HAP-1 (cell line): ENCODE data around the gene CINP.
"Not testable (repeated sequence)": the region's sequence is repeated elsewhere in the genome, so short reads cannot be mapped to it uniquely, and the experiment has no call there.

Experiments used
- DNase-seq, 2 experiments: peaks; one replicate each; pipeline ENCODE4 v3.0.0-alpha.2; 2016 to 2020; ENCODE audit warnings: low spot score in 2 of 2
- H3K27me3 ChIP-seq: fragments of 250-450 bp; sonication (Bioruptor Pico); 2 replicates; pipeline ENCODE4 v1.5.1; 2020; ENCODE audit warnings: low read depth, mild to moderate bottlenecking, moderate library complexity
- H3K36me3 ChIP-seq: fragments of 250-450 bp; sonication (Bioruptor Pico); replicated peaks from 2 replicates; pipeline ENCODE4 v1.5.1; 2020; ENCODE audit warnings: mild to moderate bottlenecking
- H3K4me1 ChIP-seq: fragments of 250-450 bp; sonication (Bioruptor Pico); 2 replicates; pipeline ENCODE4 v1.5.1; 2020; ENCODE audit warnings: mild to moderate bottlenecking
- H3K4me3 ChIP-seq: fragments of 250-450 bp; sonication (Bioruptor Pico); 2 replicates; pipeline ENCODE4 v1.5.1; 2020; ENCODE audit warnings: mild to moderate bottlenecking, moderate library complexity
- H3K9me3 ChIP-seq: fragments of 250-450 bp; sonication (Bioruptor Pico); 2 replicates; pipeline ENCODE4 v1.5.1; 2020; ENCODE audit warnings: mild to moderate bottlenecking, moderate library complexity
- in situ Hi-C: fragments of 300-500 bp; cut with MboI; formaldehyde crosslinking; loops from 3 replicates; pipeline ENCODE4 v1.14.3; 2020; ENCODE audit warnings: low sequenced_read_pairs, inconsistent platforms, mixed read lengths

The CINP gene

GRCh38 chr14:102346645-102347044 is 16.0 kb downstream of the CINP start:
- H3K36me3 ChIP-seq = peaks cover 52% of the 10 kb centered on the region
- H3K27me3 ChIP-seq = no peaks in the 10 kb centered on the region
- in situ Hi-C loops = no loop called here
- H3K4me3 ChIP-seq = no peak overlapping the region
- no peak for DNase-seq
- no peaks in the 10 kb centered on the region for H3K9me3 ChIP-seq
- no peaks in the 10 kb centered on the region for H3K4me1 ChIP-seq

GRCh38 chr14:102345232-102345631 is 17.5 kb downstream of the CINP start:
- H3K4me1 ChIP-seq = no peaks in the 10 kb centered on the region
- no peak for DNase-seq
- in situ Hi-C loops = no loop called here
- no peaks in the 10 kb centered on the region for H3K9me3 ChIP-seq
- no peaks in the 10 kb centered on the region for H3K27me3 ChIP-seq
- H3K4me3 ChIP-seq = no peak overlapping the region
- H3K36me3 ChIP-seq = peaks cover 63% of the 10 kb centered on the region

GRCh38 chr14:102344485-102344884 is 18.2 kb downstream of the CINP start:
- Histone ChIP-seq H3K4me1 (no peaks in the 10 kb centered on the region), H3K4me3 (no peak overlapping the region), H3K36me3 (peaks cover 67% of the 10 kb centered on the region), H3K9me3 (no peaks in the 10 kb centered on the region), H3K27me3 (no peaks in the 10 kb centered on the region)
- no peak for DNase-seq
- in situ Hi-C loops = no loop called here

- Histone ChIP-seq H3K4me3 (no peak overlapping the region), H3K27me3 (no peaks in the 10 kb centered on the region), H3K4me1 (no peaks in the 10 kb centered on the region), H3K9me3 (no peaks in the 10 kb centered on the region), H3K36me3 (peaks cover 69% of the 10 kb centered on the region)
- in situ Hi-C loops = no loop called here
- no peak for DNase-seq
Observed at GRCh38 chr14:102344084-102344483, 18.6 kb downstream of the CINP start.

GRCh38 chr14:102342238-102342637 is 20.5 kb downstream of the CINP start:
- Histone ChIP-seq H3K9me3 (no peaks in the 10 kb centered on the region), H3K4me3 (no peak overlapping the region), H3K36me3 (peaks cover 68% of the 10 kb centered on the region), H3K4me1 (no peaks in the 10 kb centered on the region), H3K27me3 (no peaks in the 10 kb centered on the region)
- no peak for DNase-seq
- in situ Hi-C loops = no loop called here

GRCh38 chr14:102341566-102341965 is 21.1 kb downstream of the CINP start:
- Histone ChIP-seq H3K27me3 (no peaks in the 10 kb centered on the region), H3K36me3 (peaks cover 67% of the 10 kb centered on the region), H3K9me3 (no peaks in the 10 kb centered on the region), H3K4me1 (no peaks in the 10 kb centered on the region), H3K4me3 (no peak overlapping the region)
- no peak for DNase-seq
- in situ Hi-C loops = no loop called here

GRCh38 chr14:102338724-102339123 is 24.0 kb downstream of the CINP start:
- H3K4me3 ChIP-seq = no peak overlapping the region
- peaks cover 70% of the 10 kb centered on the region for H3K36me3 ChIP-seq
- in situ Hi-C loops = no loop called here
- no peaks in the 10 kb centered on the region for H3K9me3 ChIP-seq
- no peaks in the 10 kb centered on the region for H3K27me3 ChIP-seq
- no peaks in the 10 kb centered on the region for H3K4me1 ChIP-seq
- DNase-seq = no peak

- in situ Hi-C loops = no loop called here
- H3K36me3 ChIP-seq = peaks cover 61% of the 10 kb centered on the region
- no peak for DNase-seq
Observed at GRCh38 chr14:102335163-102335562, 27.5 kb downstream of the CINP start.

GRCh38 chr14:102333795-102334705 is 28.6 kb downstream of the CINP start:
- Histone ChIP-seq H3K4me3 (no peak overlapping the region), H3K27me3 (no peaks in the 10 kb centered on the region), H3K36me3 (peaks cover 54% of the 10 kb centered on the region), H3K4me1 (no peaks in the 10 kb centered on the region), H3K9me3 (no peaks in the 10 kb centered on the region)
- in situ Hi-C loops = no loop called here
- DNase-seq = no peak

More at GRCh38 chr14:102335163-102335562, 27.5 kb downstream of the CINP start:
- H3K4me1 ChIP-seq = no peaks in the 10 kb centered on the region
- H3K4me3 ChIP-seq = no peak overlapping the region
- no peaks in the 10 kb centered on the region for H3K27me3 ChIP-seq
- no peaks in the 10 kb centered on the region for H3K9me3 ChIP-seq

- Histone ChIP-seq H3K4me1 (no peaks in the 10 kb centered on the region), H3K9me3 (no peaks in the 10 kb centered on the region), H3K4me3 (no peak overlapping the region), H3K36me3 (peaks cover 48% of the 10 kb centered on the region), H3K27me3 (no peaks in the 10 kb centered on the region)
- in situ Hi-C loops = no loop called here
- no peak for DNase-seq
Observed at GRCh38 chr14:102333390-102333789, 29.3 kb downstream of the CINP start.

- H3K36me3 ChIP-seq = peaks cover 37% of the 10 kb centered on the region
- in situ Hi-C loops = no loop called here
Observed at GRCh38 chr14:102330806-102331205, 31.9 kb downstream of the CINP start.

GRCh38 chr14:102329381-102329780 is 33.3 kb downstream of the CINP start:
- DNase-seq = not testable (repeated sequence)

More at GRCh38 chr14:102330806-102331205, 31.9 kb downstream of the CINP start:
- Histone ChIP-seq H3K4me1 (no peaks in the 10 kb centered on the region), H3K27me3 (no peaks in the 10 kb centered on the region), H3K9me3 (no peaks in the 10 kb centered on the region), H3K4me3 (no peak overlapping the region)
- no peak for DNase-seq

GRCh38 chr14:102326583-102326982 is 36.1 kb downstream of the CINP start:
- in situ Hi-C loops = no loop called here
- no peaks in the 10 kb centered on the region for H3K27me3 ChIP-seq
- DNase-seq = no peak
- no peak overlapping the region for H3K4me3 ChIP-seq
- peaks cover 15% of the 10 kb centered on the region for H3K36me3 ChIP-seq
- H3K4me1 ChIP-seq = no peaks in the 10 kb centered on the region
- no peaks in the 10 kb centered on the region for H3K9me3 ChIP-seq

More at GRCh38 chr14:102329381-102329780, 33.3 kb downstream of the CINP start:
- H3K27me3 ChIP-seq, H3K9me3 ChIP-seq, H3K4me1 ChIP-seq, H3K4me3 ChIP-seq, in situ Hi-C loops: not testable (repeated sequence)
- H3K36me3 ChIP-seq = peaks cover 26% of the 10 kb centered on the region

GRCh38 chr14:102325791-102326345 is 36.8 kb downstream of the CINP start:
- Histone ChIP-seq H3K27me3 (no peaks in the 10 kb centered on the region), H3K36me3 (peaks cover 13% of the 10 kb centered on the region; the same call in 1 of the 2 replicates), H3K4me3 (no peak overlapping the region), H3K9me3 (no peaks in the 10 kb centered on the region), H3K4me1 (no peaks in the 10 kb centered on the region)
- in situ Hi-C loops = no loop called here
- no peak for DNase-seq
